Psoas muscle (tissue), 8 donors: ENCODE measurements around the gene ISCA1. TPM values are rescaled to one million over a fixed set of nuclear protein-coding genes. Genes with fewer than 3 reads are reported as not detected.

Source experiments
- ATAC-seq, 4 donors: fragments of 200-7000 bp; cut with Tn5 transposase; one replicate each; pipeline ENCODE4 v1.9.1; 2020; ENCODE audit warnings: moderate library complexity in 3 of 4, mild to moderate bottlenecking in 2 of 4
- DNase-seq, 2 donors: peaks; one replicate each; pipeline ENCODE4 v3.0.0-alpha.2; 2020
- H3K27ac ChIP-seq: fragments of 200-600 bp; one replicate; pipeline ENCODE4 v1.8.0; 2022
- H3K27me3 ChIP-seq, 3 donors: fragments of 200-600 bp in 1 of 3; one replicate each; pipeline versions ENCODE4 v1.6.1 to v1.8.0; 2013 to 2022; ENCODE audit warnings: low read length in 2 of 3, mild to moderate bottlenecking in 2 of 3, moderate library complexity in 1 of 3; ENCODE audit not compliant: insufficient read depth in 3 of 3
- H3K36me3 ChIP-seq, 2 donors: fragments of 200-600 bp in 1 of 2; one replicate each; pipeline versions ENCODE4 v1.6.1 to v1.8.0; 2013 to 2022; ENCODE audit warnings: low read depth in 1 of 2, mild to moderate bottlenecking in 1 of 2, moderate library complexity in 1 of 2; ENCODE audit not compliant: insufficient read depth in 1 of 2
- H3K4me1 ChIP-seq: fragments of 200-600 bp; one replicate; pipeline ENCODE4 v1.8.0; 2022
- H3K4me3 ChIP-seq: fragments of 200-600 bp; one replicate; pipeline ENCODE4 v1.8.0; 2022; ENCODE audit warnings: mild to moderate bottlenecking
- H3K9me3 ChIP-seq: fragments of 200-600 bp; one replicate; pipeline ENCODE4 v1.8.0; 2022
- CTCF ChIP-seq: fragments of 200-600 bp; IDR thresholded peaks from one replicate; pipeline ENCODE4 v1.8.0; 2022; ENCODE audit warnings: antibody characterized with exemption
- WGBS, 3 donors: extraction: QIAGEN DNeasy Blood & Tissue Kit; methylation state at CpG; one replicate each; pipeline versions ENCODE4 v1.1.6 to v1.1.7; 2013; 5-methylcytosine and 5-hydroxymethylcytosine counted together
- intact Hi-C, 2 donors: fragments of 100-400 bp; cut with DNase I; formaldehyde crosslinking; loops; one replicate each; pipeline versions ENCODE4 v1.11.0 to v1.14.2; 2022
- polyA plus RNA-seq, 3 donors: library from polyadenylated mRNA; stranded (reverse); fragments of 200-250 nt; gene quantifications; one replicate each; pipeline ENCODE4 v1.2.3, GENCODE V29; 2013
- total RNA-seq, 4 donors: library from RNA; stranded (reverse); fragmentation: NEBNext Ultra II Directional in 2 of 4; extraction: Animal tissue kit (Norgen Biotek cat#: 25700) in 2 of 4; gene quantifications; one replicate each; pipeline versions ENCODE4 v1.2.1 to v1.2.4, GENCODE V29; 2021 to 2023
- donor health status: healthy with polysubstance abuse.
- donor health status: DM: no; HTN: no; CAD: no; lungs with moderate emphysema.
- donor health status: Bipolar disorder and iron deficiency.
- donor health status: healthy.
- donor health status: DM: yes; HTN: yes; CAD: no.
- donor health status: DM: no; HTN: no; CAD: no.
- donor health status: DM: no; HTN: no; CAD: no.
- donor health status: DM: yes; HTN: yes; CAD: no.

Gene ISCA1
- total and polyA plus RNA-seq, 7 donors = 44.5 to 130 (median 66.4) TPM

- Histone ChIP-seq H3K27ac (no peak overlapping the region), H3K36me3 (peaks cover 6 to 53% of the 10 kb centered on the region in 2 donors), H3K27me3 (no peaks in the 10 kb centered on the region), H3K9me3 (no peaks in the 10 kb centered on the region), H3K4me1 (no peaks in the 10 kb centered on the region), H3K4me3 (no peak overlapping the region)
- DNase-seq = no peak
- intact Hi-C loops = no loop called here
- ATAC-seq = peak in 2 of 4 donors; percentile 24 to 46
- TF ChIP-seq CTCF = no peak
- 27 to 59% (median 37%) methylated on average over 6 of the region's 6 CpGs for WGBS, 3 donors
Observed at GRCh38 chr9:86263876-86264275, 18.5 kb downstream of the ISCA1 start.

- intact Hi-C loops = no loop called here
- no peaks in the 10 kb centered on the region for H3K4me1 ChIP-seq
- no peak overlapping the region for H3K4me3 ChIP-seq
- 69 to 82% (median 80%) methylated on average over 4 of the region's 4 CpGs for WGBS, 3 donors
- H3K27me3 ChIP-seq = no peaks in the 10 kb centered on the region
- ATAC-seq (no peak), DNase-seq (no peak)
- no peak for TF ChIP-seq CTCF
- no peaks in the 10 kb centered on the region for H3K9me3 ChIP-seq
- peaks cover 6 to 47% of the 10 kb centered on the region in 2 donors for H3K36me3 ChIP-seq
- H3K27ac ChIP-seq = no peak overlapping the region
Observed at GRCh38 chr9:86262492-86262891, 19.8 kb downstream of the ISCA1 start.

GRCh38 chr9:86259557-86259956 lies 22.8 kb downstream of the ISCA1 start, which contains the start of gene C9orf153:
Gene C9orf153 (minus strand): TSS chr9:86259657. CDS start chr9:86229603, 30,054 bp downstream.
- H3K36me3 ChIP-seq = peaks cover 6 to 35% of the 10 kb centered on the region in 2 donors
- TF ChIP-seq CTCF = no peak
- H3K27ac ChIP-seq = no peak within 1 kb of the TSS
- H3K27me3 ChIP-seq = no peaks in the 10 kb centered on the region
- H3K4me3 ChIP-seq = no peak within 1 kb of the TSS
- 88 to 97% (median 92%) methylated on average over 8 of the region's 8 CpGs for WGBS, 3 donors
- no peak for ATAC-seq
- no peaks in the 10 kb centered on the region for H3K4me1 ChIP-seq
- no peak for DNase-seq
- intact Hi-C loops = no loop called here
- no peaks in the 10 kb centered on the region for H3K9me3 ChIP-seq

- H3K4me1 ChIP-seq = no peaks in the 10 kb centered on the region
- DNase-seq (no peak), ATAC-seq (no peak)
- H3K4me3 ChIP-seq = no peak overlapping the region
- no peak overlapping the region for H3K27ac ChIP-seq
- no peaks in the 10 kb centered on the region for H3K9me3 ChIP-seq
- WGBS, 3 donors = 34 to 48% (median 42%) methylated on average over 2 of the region's 2 CpGs
- no peaks in the 10 kb centered on the region for H3K27me3 ChIP-seq
- intact Hi-C loops = no loop called here
- TF ChIP-seq CTCF = no peak
- peaks cover 0 to 16% of the 10 kb centered on the region in 2 donors for H3K36me3 ChIP-seq
Observed at GRCh38 chr9:86257391-86257790, 24.9 kb downstream of the ISCA1 start.

GRCh38 chr9:86256653-86257052 lies 25.7 kb downstream of the ISCA1 start:
- DNase-seq (no peak), ATAC-seq (no peak)
- intact Hi-C loops = no loop called here
- Histone ChIP-seq H3K4me1 (no peaks in the 10 kb centered on the region), H3K27me3 (no peaks in the 10 kb centered on the region), H3K4me3 (no peak overlapping the region), H3K9me3 (no peaks in the 10 kb centered on the region), H3K36me3 (peaks cover 0 to 8% of the 10 kb centered on the region in 2 donors), H3K27ac (no peak overlapping the region)
- TF ChIP-seq CTCF = no peak
- 81 to 89% (median 88%) methylated on average over 3 of the region's 3 CpGs for WGBS, 3 donors
